SK-N-SH treated with all-trans-retinoic acid at 6 μM for 48 hours (cell line): Measurements from ENCODE around the gene ZC3H12C.

ENCODE experiments used
- BACH2 ChIP-seq: fragments of 250-450 bp; sonication (Bioruptor Pico); IDR thresholded peaks from 2 replicates; pipeline ENCODE4 v1.9.0; 2021; ENCODE audit warnings: mild to moderate bottlenecking, borderline replicate concordance
- CSDC2 ChIP-seq: fragments of 250-450 bp; sonication (Bioruptor Pico); IDR thresholded peaks from 2 replicates; pipeline ENCODE4 v1.5.0; 2020; ENCODE audit warnings: mild to moderate bottlenecking, moderate library complexity
- RARB ChIP-seq: fragments of 250-450 bp; sonication (Bioruptor Pico); IDR thresholded peaks from 2 replicates; pipeline ENCODE4 v1.8.0; 2021; ENCODE audit warnings: mild to moderate bottlenecking, moderate library complexity
- ZFP30 ChIP-seq: fragments of 450-650 bp; formaldehyde crosslinking; IDR thresholded peaks from 2 replicates; pipeline ENCODE4 v1.5.0; 2022; ENCODE audit warnings: mild to moderate bottlenecking, moderate library complexity
- ZNF70 ChIP-seq: fragments of 450-650 bp; formaldehyde crosslinking; IDR thresholded peaks from 2 replicates; pipeline ENCODE4 v1.5.0; 2020; ENCODE audit warnings: mild to moderate bottlenecking, moderate library complexity
- TF ChIP-seq, protein P1 (sequence below): fragments of 250-450 bp; sonication (Bioruptor Pico); IDR thresholded peaks from 2 replicates; pipeline ENCODE4 v1.8.0; 2020; ENCODE audit warnings: mild to moderate bottlenecking, moderate library complexity, borderline replicate concordance

GRCh38 chr11:110173811-110174644, 80.8 kb downstream of the ZC3H12C start:
- TF ChIP-seq RARB, result no peak
- TF ChIP-seq, protein P1, sequence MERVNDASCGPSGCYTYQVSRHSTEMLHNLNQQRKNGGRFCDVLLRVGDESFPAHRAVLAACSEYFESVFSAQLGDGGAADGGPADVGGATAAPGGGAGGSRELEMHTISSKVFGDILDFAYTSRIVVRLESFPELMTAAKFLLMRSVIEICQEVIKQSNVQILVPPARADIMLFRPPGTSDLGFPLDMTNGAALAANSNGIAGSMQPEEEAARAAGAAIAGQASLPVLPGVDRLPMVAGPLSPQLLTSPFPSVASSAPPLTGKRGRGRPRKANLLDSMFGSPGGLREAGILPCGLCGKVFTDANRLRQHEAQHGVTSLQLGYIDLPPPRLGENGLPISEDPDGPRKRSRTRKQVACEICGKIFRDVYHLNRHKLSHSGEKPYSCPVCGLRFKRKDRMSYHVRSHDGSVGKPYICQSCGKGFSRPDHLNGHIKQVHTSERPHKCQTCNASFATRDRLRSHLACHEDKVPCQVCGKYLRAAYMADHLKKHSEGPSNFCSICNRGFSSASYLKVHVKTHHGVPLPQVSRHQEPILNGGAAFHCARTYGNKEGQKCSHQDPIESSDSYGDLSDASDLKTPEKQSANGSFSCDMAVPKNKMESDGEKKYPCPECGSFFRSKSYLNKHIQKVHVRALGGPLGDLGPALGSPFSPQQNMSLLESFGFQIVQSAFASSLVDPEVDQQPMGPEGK (CRISPR knock-in tag), result no peak
- TF ChIP-seq BACH2 (CRISPR knock-in tag), result no peak
- no peak for TF ChIP-seq CSDC2
- no peak for TF ChIP-seq ZNF70
- no peak for TF ChIP-seq ZFP30 (CRISPR knock-in tag)
